Measurements from ENCODE around the gene PPP1R3C. TPM values are rescaled to one million over a fixed set of nuclear protein-coding genes. Genes with fewer than 3 reads are reported as not detected.

Gene PPP1R3C
- total RNA-seq, 1 donor from 2014 or later, result 29.5 TPM

DNA sequence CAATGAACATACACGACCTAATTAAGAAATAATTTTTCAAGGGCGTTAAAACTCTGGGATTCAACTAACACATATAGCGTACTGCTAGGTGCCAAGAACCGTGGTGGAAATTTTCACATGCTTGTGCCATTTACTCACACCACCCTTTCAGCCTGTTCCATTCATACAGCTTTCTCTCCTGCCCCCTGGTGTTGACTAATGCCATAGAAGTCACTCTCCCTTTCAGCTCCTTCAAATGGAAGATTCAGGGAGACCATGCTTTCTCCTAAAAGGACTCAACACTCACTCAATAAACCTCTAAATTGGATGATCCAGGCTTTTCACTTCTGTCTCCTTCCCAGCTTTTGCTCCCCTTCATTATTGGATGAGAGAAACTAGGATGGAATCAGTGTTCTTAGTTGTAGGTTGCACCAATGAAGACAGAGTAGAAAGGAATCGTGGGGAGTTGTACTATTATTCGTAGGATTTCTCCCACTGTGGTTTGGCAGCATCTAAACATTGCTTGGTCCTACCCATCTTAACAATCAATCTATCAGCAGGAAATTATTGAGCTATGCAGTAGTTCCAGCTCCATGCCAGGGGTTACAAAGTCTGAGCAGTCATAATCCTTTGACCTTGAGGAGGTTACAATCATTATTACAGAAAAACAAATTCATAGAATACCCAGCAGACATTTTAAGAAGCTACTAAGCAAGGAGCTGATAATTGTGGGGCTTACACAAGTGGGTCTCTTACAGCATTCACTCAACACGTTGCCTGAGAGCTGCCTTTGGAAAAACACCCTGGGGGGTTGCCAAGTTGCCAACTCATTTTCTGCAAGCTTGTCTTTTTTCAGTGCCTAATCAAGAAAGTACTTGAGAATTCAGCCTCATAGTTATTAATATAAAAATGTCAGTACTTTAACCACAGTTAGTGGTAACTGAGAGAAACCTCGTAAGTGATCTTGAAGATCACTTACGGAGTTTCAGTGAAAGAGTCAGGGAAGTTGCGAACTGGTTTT is 2.8 kb upstream of the PPP1R3C start:
- DNase-seq (ENCODE audit: low spot score, unreplicated experiment), result peak; percentile 30
- Mint-ChIP-seq H3K27ac (no peak overlapping the region), H3K4me1 (ENCODE audit: low read depth) (peaks cover 15% of the 10 kb centered on the region), H3K36me3 (ENCODE audit: insufficient read depth) (peaks cover 7% of the 10 kb centered on the region), H3K9me3 (ENCODE audit: low read depth) (no peaks in the 10 kb centered on the region), H3K27me3 (peaks cover 17% of the 10 kb centered on the region), H3K4me3 (ENCODE audit: low read depth) (peak overlapping the region; percentile 35)
- peak; percentile 80 for TF ChIP-seq CTCF (IDR thresholded peaks at IDR 0.05; ENCODE audit: unreplicated experiment)

DNA sequence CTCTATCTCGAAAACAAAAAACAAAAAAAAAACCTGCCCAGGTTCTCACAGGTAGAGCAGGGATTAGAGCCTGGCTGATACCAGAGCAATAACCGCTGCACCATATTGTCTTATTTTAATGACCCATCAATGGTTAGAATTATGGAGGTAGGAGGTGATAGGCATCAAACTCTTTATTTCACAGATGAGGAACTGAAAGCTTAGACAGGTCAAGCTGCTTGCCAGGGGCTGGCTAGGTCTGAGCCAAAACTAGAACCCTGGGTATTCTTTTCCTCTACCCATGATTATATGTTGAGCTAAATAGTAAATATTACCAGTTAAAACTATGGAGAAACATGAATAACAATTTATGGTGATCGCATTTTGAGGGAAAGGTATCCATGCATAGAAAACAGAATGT is 2.0 kb upstream of the PPP1R3C start:
- H3K4me1 Mint-ChIP-seq (ENCODE audit: low read depth), result peaks cover 21% of the 10 kb centered on the region
- no peak for TF ChIP-seq CTCF (IDR thresholded peaks at IDR 0.05; ENCODE audit: unreplicated experiment)
- H3K27ac Mint-ChIP-seq, result no peak overlapping the region
- H3K27me3 Mint-ChIP-seq, result peaks cover 15% of the 10 kb centered on the region
- DNase-seq (ENCODE audit: low spot score, unreplicated experiment), result no peak
- no peaks in the 10 kb centered on the region for H3K9me3 Mint-ChIP-seq (ENCODE audit: low read depth)
- H3K36me3 Mint-ChIP-seq (ENCODE audit: insufficient read depth), result peaks cover 15% of the 10 kb centered on the region
- H3K4me3 Mint-ChIP-seq (ENCODE audit: low read depth), result no peak overlapping the region

GRCh38 chr10:91634246-91634645 is 1.4 kb upstream of the PPP1R3C start:
- TF ChIP-seq CTCF (IDR thresholded peaks at IDR 0.05; ENCODE audit: unreplicated experiment), result no peak
- H3K4me1 Mint-ChIP-seq (ENCODE audit: low read depth), result peaks cover 24% of the 10 kb centered on the region
- peaks cover 15% of the 10 kb centered on the region for H3K27me3 Mint-ChIP-seq

GRCh38 chr10:91630625-91631024 is 2.2 kb downstream of the PPP1R3C start:
- H3K27me3 Mint-ChIP-seq, result peaks cover 11% of the 10 kb centered on the region
- peaks cover 29% of the 10 kb centered on the region for H3K4me1 Mint-ChIP-seq (ENCODE audit: low read depth)
- no peaks in the 10 kb centered on the region for H3K9me3 Mint-ChIP-seq (ENCODE audit: low read depth)

More at GRCh38 chr10:91634246-91634645, 1.4 kb upstream of the PPP1R3C start:
- DNase-seq (ENCODE audit: low spot score, unreplicated experiment), result no peak
- Mint-ChIP-seq H3K4me3 (ENCODE audit: low read depth) (no peak overlapping the region), H3K36me3 (ENCODE audit: insufficient read depth) (peaks cover 22% of the 10 kb centered on the region), H3K9me3 (ENCODE audit: low read depth) (no peaks in the 10 kb centered on the region), H3K27ac (no peak overlapping the region)

More at GRCh38 chr10:91630625-91631024, 2.2 kb downstream of the PPP1R3C start:
- Mint-ChIP-seq H3K27ac (no peak overlapping the region), H3K4me3 (ENCODE audit: low read depth) (peak overlapping the region; percentile 58), H3K36me3 (ENCODE audit: insufficient read depth) (peaks cover 29% of the 10 kb centered on the region)
- DNase-seq (ENCODE audit: low spot score, unreplicated experiment), result no peak
- no peak for TF ChIP-seq CTCF (IDR thresholded peaks at IDR 0.05; ENCODE audit: unreplicated experiment)

Measured in progenitor cell of endocrine pancreas (in vitro differentiated cells).